Upper lobe of left lung (tissue), 6 donors: ENCODE results near the gene SHC2. TPM values are rescaled to one million over a fixed set of nuclear protein-coding genes. Genes with fewer than 3 reads are reported as not detected.
"Not testable (repeated sequence)": the region's sequence is repeated elsewhere in the genome, so short reads cannot be mapped to it uniquely, and the experiment has no call there.

ENCODE experiments used
- ATAC-seq, 2 donors: fragments of 200-7000 bp; cut with Tn5 transposase; one replicate each; pipeline ENCODE4 v1.9.1; 2022; ENCODE audit warnings: mild to moderate bottlenecking in 2 of 2, moderate library complexity in 2 of 2; ENCODE audit not compliant: low FRiP score in 2 of 2
- DNase-seq, 2 donors: peaks; one replicate each; pipeline ENCODE4 v3.0.0-alpha.2; 2019 to 2020
- H3K27ac ChIP-seq, 4 donors: fragments of 200-600 bp; sonication (generic); one replicate each; pipeline ENCODE4 v1.5.1; 2016 to 2019
- H3K27me3 ChIP-seq, 4 donors: fragments of 200-600 bp; sonication (generic); one replicate each; pipeline ENCODE4 v1.5.1; 2017 to 2019
- H3K36me3 ChIP-seq, 4 donors: fragments of 200-600 bp; sonication (generic); one replicate each; pipeline ENCODE4 v1.5.1; 2016 to 2019
- H3K4me1 ChIP-seq, 4 donors: fragments of 200-600 bp; sonication (generic); one replicate each; pipeline ENCODE4 v1.5.1; 2018 to 2019
- H3K4me3 ChIP-seq, 4 donors: fragments of 200-600 bp; sonication (generic); one replicate each; pipeline ENCODE4 v1.5.1; 2017 to 2019; ENCODE audit warnings: mild to moderate bottlenecking in 2 of 4, moderate library complexity in 1 of 4
- H3K9me3 ChIP-seq, 4 donors: fragments of 200-600 bp; sonication (generic); one replicate each; pipeline ENCODE4 v1.5.1; 2018 to 2019
- EP300 ChIP-seq, 4 donors: sonication (generic); formaldehyde crosslinking; IDR thresholded peaks; one replicate each; pipeline ENCODE4 v1.5.1; 2017; ENCODE audit warnings: antibody characterized with exemption in 4 of 4, control low read depth in 2 of 4
- POLR2A ChIP-seq, 4 donors: fragments of 450-650 bp; IDR thresholded peaks; one replicate each; pipeline ENCODE4 v1.5.1; 2016 to 2017; ENCODE audit warnings: antibody characterized with exemption in 4 of 4, mild to moderate bottlenecking in 2 of 4
- POLR2AphosphoS5 ChIP-seq, 2 donors: sonication (generic); formaldehyde crosslinking; IDR thresholded peaks; one replicate each; pipeline ENCODE4 v1.5.1; 2017; ENCODE audit warnings: antibody characterized with exemption in 2 of 2
- WGBS, 2 donors: methylation state at CpG; one replicate each; pipeline ENCODE4 v1.1.5; 2017 to 2018; 5-methylcytosine and 5-hydroxymethylcytosine counted together
- total RNA-seq, 6 donors: library from RNA; depleted of rRNA in 4 of 6; stranded (reverse); fragments of >200 nt in 4 of 6; gene quantifications; one replicate each; pipeline versions ENCODE4 v1.1.0 to v1.2.1, GENCODE V29; 2016 to 2021
- TF ChIP-seq, protein P1 (sequence below), 6 experiments: fragments of 450-650 bp in 4 of 6; fragments of 200-600 bp in 2 of 6; sonication (generic) in 2 of 6; IDR thresholded peaks; one replicate each; pipeline ENCODE4 v1.5.1; 2016 to 2019; ENCODE audit warnings: antibody characterized with exemption in 6 of 6
- donor health status: DM: no; HTN: no; CAD: no; lungs with moderate emphysema.
- donor health status: DM: no; HTN: yes; CAD: no; lungs with severe emphysema.

The SHC2 gene
- total RNA-seq, 6 donors from 2014 or later = 10.5 to 104 (median 22.5) TPM

DNA sequence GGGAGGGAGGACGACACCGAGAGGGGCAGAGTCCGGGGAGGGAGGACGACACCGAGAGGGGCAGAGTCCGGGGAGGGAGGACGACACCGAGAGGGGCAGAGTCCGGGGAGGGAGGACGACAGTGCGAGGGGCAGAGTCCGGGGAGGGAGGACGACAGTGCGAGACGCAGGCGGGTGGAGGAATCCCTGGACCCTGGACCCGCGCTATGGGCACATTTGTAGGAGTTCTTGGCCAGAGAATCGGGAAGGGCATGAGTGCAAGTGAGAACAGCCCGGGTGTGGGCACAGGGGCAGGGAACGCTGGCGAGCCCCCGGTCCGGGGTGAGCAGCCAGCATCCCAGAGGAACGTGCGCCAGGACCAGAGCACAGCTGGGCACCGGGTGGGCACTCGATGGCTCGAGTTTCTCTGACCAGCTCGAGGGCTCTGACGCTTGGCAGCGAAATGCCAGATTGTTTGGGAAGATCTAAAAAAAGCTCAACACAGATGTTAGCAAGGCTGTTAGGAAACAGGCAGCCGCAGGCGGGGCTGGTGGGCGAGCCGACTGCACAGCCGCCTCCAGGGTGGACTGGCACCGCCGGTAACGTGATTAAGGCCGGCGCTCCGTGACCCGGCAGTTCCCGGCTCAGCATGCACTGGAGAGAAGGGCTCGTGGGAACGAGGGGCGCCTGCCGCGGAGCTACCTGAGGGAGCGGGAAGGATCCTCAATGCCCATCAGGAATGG, 33.9 kb downstream of the SHC2 start:
- H3K4me3 ChIP-seq = no peak overlapping the region
- ATAC-seq = no peak
- WGBS, 2 donors = 81 to 86% methylated on average over 34 to 51 of the region's 51 CpGs
- H3K27ac ChIP-seq = no peak overlapping the region
- peaks cover 0 to 28% (median 0%) of the 10 kb centered on the region in 4 donors for H3K36me3 ChIP-seq
- TF ChIP-seq, protein P1, sequence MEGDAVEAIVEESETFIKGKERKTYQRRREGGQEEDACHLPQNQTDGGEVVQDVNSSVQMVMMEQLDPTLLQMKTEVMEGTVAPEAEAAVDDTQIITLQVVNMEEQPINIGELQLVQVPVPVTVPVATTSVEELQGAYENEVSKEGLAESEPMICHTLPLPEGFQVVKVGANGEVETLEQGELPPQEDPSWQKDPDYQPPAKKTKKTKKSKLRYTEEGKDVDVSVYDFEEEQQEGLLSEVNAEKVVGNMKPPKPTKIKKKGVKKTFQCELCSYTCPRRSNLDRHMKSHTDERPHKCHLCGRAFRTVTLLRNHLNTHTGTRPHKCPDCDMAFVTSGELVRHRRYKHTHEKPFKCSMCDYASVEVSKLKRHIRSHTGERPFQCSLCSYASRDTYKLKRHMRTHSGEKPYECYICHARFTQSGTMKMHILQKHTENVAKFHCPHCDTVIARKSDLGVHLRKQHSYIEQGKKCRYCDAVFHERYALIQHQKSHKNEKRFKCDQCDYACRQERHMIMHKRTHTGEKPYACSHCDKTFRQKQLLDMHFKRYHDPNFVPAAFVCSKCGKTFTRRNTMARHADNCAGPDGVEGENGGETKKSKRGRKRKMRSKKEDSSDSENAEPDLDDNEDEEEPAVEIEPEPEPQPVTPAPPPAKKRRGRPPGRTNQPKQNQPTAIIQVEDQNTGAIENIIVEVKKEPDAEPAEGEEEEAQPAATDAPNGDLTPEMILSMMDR (IDR thresholded peaks at IDR 0.05) = no peak
- TF ChIP-seq POLR2AphosphoS5 (IDR thresholded peaks at IDR 0.05) (no peak), EP300 (IDR thresholded peaks at IDR 0.05) (no peak), POLR2A (IDR thresholded peaks at IDR 0.05) (no peak)
- no peaks in the 10 kb centered on the region for H3K9me3 ChIP-seq
- no peaks in the 10 kb centered on the region for H3K27me3 ChIP-seq
- no peaks in the 10 kb centered on the region for H3K4me1 ChIP-seq
- DNase-seq = peak in 1 of 2 donors; percentile 63

DNA sequence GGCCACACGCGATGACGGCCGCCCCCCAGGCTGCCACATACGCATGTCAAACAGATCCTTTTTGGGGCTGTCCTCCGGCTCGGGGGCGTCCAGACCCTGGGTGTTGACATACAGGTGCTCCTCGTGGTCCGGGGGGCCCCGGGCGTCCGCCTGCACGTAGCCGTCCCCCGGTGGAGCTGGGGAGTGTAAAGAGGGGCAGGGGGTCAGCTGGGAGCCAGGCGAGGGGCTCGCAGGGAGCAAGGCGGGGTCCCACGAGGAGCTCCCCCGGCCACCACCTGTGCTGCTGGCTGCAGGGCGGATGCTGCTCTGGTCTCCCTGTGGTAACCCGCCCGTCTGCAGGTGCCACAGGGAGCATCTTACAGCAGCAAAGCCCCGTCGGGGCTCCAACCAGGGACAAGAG, 35.8 kb downstream of the SHC2 start:
- Histone ChIP-seq H3K27ac (no peak overlapping the region), H3K4me1 (peaks cover 0 to 2% (median 0%) of the 10 kb centered on the region in 4 donors), H3K36me3 (peaks cover 0 to 19% (median 0%) of the 10 kb centered on the region in 4 donors), H3K9me3 (no peaks in the 10 kb centered on the region), H3K4me3 (no peak overlapping the region), H3K27me3 (no peaks in the 10 kb centered on the region)
- peak in 1 of 2 donors; percentile 83 for DNase-seq
- 90 to 96% methylated on average over 16 to 26 of the region's 26 CpGs for WGBS, 2 donors
- ATAC-seq = peak in 1 of 2 donors; percentile 45
- TF ChIP-seq, protein P1 (IDR thresholded peaks at IDR 0.05) = no peak
- TF ChIP-seq EP300 (IDR thresholded peaks at IDR 0.05) (no peak), POLR2A (IDR thresholded peaks at IDR 0.05) (no peak), POLR2AphosphoS5 (IDR thresholded peaks at IDR 0.05) (no peak)

DNA sequence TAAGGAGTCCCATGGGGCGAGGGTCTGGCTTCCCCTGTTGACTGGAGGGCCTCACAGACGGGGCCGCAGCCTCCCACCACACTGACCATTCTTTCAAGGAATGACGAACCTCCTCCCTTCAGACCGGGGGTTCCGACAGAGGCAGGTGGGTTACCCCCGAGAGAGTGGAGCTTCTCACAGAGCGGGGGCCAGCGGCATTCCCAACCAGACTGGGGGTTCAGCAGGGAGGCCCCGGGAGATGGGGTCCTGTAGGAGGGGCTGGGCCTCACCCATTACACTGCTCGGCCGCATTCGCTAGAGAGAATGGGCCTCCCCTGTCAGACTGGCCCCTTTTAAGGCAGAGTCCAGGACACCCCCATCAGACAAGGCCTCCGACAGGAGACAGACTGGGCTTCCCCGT, 36.3 kb downstream of the SHC2 start:
- no peak for DNase-seq
- peak in 1 of 2 donors; percentile 9 for ATAC-seq

DNA sequence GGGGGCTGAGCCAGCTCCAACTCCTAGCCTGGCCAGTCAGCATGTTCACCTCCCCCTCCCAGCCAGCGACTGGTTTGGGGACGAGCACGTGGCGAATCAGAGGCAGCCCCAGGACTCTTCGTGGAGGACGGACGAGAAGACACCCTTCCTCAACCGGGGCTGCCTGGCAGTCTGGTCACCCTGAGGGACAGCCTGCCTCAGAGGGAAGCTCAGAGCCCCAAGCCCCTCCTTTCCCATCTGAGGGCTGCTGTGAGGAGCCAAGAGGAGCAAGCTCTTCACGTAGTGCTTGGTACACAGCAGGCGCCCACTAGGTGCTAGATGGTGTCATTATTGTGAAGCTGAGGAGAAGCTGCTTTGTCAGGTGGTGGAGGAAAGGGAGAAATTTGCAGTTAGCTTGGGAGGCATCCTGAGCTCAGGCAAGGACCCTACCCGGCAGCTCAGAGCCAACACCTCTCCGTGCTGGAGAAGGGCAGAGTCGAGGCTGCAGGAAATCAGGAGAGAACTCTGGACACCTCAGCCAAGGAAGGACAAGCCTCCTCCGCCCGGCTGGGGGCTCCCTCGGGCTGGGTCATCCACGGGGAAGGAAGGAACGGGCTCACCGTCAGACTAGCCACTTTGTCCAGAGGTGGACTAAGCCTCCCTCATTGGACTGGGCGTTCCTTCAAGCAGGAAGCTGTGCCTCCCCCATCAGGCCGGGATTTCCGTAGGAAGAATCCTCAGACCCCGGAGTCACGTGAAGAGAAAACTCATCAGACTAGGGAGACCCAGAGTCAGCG, 37.0 kb downstream of the SHC2 start:
- TF ChIP-seq POLR2A (IDR thresholded peaks at IDR 0.05) = no peak

More for the DNA sequence above, 36.3 kb downstream of the SHC2 start:
- Histone ChIP-seq H3K4me1 (peaks cover 0 to 7% (median 0%) of the 10 kb centered on the region in 4 donors), H3K27ac (no peak overlapping the region), H3K36me3 (peaks cover 0 to 15% (median 0%) of the 10 kb centered on the region in 4 donors), H3K27me3 (no peaks in the 10 kb centered on the region), H3K9me3 (no peaks in the 10 kb centered on the region), H3K4me3 (no peak overlapping the region)
- TF ChIP-seq, protein P1 (IDR thresholded peaks at IDR 0.05) = no peak
- no peak for TF ChIP-seq POLR2A (IDR thresholded peaks at IDR 0.05)
- no peak for TF ChIP-seq EP300 (IDR thresholded peaks at IDR 0.05)
- TF ChIP-seq POLR2AphosphoS5 (IDR thresholded peaks at IDR 0.05) = no peak
- WGBS, 2 donors = 90% methylated on average over 2 to 14 of the region's 15 CpGs

DNA sequence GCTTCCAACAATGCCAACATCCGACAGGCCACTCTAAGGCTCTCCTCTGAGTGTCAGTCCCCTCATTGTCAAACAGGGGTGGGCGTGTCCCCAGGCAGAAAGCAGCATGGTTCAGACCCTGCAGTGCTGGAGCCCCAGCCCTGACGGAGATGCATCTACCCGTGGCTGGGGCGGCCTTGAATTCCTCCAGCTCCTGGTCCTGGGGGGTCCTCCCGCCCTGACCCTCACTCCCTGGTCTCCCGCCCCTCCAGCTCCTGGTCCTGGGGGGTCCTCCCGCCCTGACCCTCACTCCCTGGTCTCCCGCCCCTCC, 38.0 kb downstream of the SHC2 start:
- not testable (repeated sequence) for DNase-seq, H3K27me3 ChIP-seq, ATAC-seq, H3K27ac ChIP-seq, H3K4me3 ChIP-seq, H3K9me3 ChIP-seq
- WGBS, 2 donors = 50 to 76% methylated on average over 2 to 6 of the region's 9 CpGs
- H3K4me1 ChIP-seq = peaks cover 0 to 12% (median 0%) of the 10 kb centered on the region in 4 donors
- peaks cover 0 to 21% (median 0%) of the 10 kb centered on the region in 4 donors for H3K36me3 ChIP-seq

More for the DNA sequence above, 37.0 kb downstream of the SHC2 start:
- Histone ChIP-seq H3K27me3 (no peaks in the 10 kb centered on the region), H3K4me3 (no peak overlapping the region), H3K4me1 (peaks cover 0 to 11% (median 0%) of the 10 kb centered on the region in 4 donors), H3K36me3 (peaks cover 0 to 15% (median 0%) of the 10 kb centered on the region in 4 donors), H3K9me3 (no peaks in the 10 kb centered on the region), H3K27ac (no peak overlapping the region)
- DNase-seq (no peak), ATAC-seq (no peak)
- WGBS, 2 donors = 84 to 90% methylated on average over 20 to 25 of the region's 25 CpGs
